Activated T-helper 1 cell treated with Interleukin-2 at 50 U/mL for 16 hours (primary cell): ENCODE data around the gene GLTPD2.
A peak's percentile ranks its signal among the peaks of the same experiment; 100 is the strongest.

Experiments
- DNase-seq: peaks from one replicate; pipeline ENCODE4 v3.0.0-alpha.2; 2020; ENCODE audit warnings: low read depth

Gene GLTPD2

DNA sequence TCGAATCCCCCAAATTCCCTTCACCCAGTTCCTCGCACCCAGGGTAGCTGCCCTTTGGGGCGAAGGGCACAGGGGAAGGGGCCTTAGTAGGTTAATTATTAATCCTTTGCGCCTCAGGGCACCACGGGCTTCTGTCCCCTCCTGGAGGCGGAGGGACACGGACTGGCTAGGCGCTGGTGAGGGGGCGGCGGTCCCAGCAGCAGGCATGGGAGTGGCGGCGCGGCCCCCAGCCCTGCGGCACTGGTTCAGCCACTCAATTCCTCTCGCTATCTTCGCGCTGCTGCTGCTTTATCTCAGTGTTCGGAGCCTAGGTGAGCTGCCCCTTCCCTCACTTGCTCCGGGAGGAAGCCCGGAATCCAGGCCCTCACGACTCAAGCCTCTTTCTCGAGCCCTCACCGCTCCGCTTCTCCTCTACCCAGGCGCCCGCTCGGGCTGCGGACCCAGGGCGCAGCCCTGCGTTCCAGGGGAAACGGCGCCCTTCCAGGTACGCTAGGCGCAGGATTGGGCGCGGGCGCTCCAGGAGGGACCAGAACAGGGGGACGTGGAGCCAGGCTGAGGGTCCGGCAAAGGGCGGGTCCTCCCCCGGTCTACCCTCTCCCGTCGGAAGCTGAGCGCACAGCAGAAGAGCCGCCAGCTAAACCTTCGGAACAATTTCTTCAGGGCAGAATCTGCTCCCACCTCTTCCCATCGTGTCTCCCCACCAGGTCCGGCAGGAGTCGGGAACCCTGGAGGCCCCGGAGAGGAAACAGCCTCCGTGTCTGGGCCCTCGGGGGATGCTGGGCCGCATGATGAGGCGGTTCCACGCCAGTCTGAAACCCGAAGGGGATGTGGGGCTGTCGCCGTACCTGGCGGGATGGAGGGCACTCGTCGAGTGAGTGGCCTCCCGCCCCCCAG lies at the start of gene GLTPD2:
Gene GLTPD2 (plus strand): TSS at position 158 of the 894 bp plus-strand sequence. CDS start 48 bp downstream, at position 206.
- DNase-seq: no peak

DNA sequence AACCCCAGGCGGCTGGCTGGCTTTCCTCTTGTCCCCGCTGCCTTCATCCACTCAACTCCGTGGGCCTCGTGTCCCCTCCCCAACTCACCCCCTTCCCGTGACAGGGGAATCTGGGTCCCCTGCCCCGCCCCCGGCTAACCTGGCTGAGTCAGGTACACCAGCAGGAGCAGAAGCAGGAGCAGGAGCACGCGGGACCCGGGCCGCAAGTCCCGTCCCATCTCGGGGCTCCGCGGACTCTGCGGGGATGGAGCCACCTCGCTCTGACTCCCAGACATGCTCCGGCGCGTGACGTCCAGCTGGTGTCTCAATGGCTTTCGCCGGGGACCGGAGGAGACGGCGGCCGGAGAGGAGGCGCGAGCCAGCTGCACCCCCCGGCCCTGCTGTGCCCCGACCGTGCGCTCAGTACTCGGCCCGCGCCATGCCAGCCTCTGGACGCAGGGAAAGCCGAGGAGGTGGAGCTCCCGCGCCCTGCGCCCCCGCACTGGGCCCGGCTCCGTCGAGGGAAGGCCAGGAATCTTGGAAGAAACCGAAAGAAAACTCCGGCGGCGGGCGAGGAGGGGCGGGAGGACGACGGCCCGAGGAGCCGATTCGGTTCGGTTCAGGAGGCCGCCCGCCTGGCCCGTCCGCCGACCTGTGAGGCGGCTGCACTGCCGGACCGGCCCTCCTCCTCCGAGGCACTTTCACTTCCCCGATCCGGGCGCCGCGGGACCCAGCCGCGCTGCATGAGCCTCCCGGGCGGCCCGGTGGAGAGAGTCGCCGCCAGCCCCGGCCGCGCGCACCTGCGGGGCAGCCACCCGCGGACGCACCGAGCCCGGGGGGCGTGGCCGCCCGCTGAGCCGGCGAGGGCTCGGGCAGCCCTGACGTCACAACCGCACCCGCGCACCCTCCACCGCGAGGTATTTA lies 49.4 kb upstream of the GLTPD2 start, which contains the start of the genes CXCL16 and ZMYND15:
Gene CXCL16 (minus strand): TSS at position 807 of the 903 bp plus-strand sequence. CDS start 589 bp downstream, at position 218.
Gene ZMYND15 (plus strand): TSS at position 712 of the 903 bp plus-strand sequence. CDS start 716 bp downstream, outside the sequence.
- peak; percentile 42 for DNase-seq

DNA sequence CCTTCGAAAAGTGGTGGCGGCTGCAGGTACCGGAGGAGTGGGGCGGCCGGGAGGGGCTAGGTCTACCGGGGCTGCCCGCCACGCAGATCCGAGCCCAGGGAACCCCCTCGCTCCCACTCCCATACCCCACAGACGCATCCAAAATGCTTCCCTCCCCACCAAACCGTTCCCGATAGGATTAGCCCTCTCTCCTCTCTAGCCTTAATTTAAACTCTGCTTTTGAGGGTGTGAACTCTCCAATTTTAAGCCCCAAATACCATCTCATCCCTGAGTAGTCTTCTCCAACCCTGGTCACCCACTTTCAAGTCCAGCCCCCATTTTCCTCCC lies 48.8 kb upstream of the GLTPD2 start:
- no peak for DNase-seq

DNA sequence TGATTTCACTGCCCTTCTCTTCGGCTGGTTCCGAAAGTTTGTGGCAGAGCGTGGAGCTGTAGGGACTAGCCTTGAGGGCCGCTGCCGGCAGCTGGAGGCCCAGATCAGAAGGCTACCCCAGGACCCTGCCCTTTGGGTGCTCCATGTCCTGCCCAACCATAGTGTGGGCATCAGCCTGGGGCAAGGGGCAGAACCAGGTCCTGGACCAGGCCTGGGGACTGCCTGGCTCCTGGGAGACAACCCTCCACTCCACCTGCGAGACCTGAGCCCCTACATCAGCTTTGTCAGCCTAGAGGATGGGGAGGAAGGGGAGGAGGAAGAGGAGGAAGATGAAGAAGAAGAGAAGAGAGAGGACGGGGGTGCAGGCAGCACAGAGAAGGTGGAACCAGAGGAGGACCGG lies 48.2 kb upstream of the GLTPD2 start:
- no peak for DNase-seq

DNA sequence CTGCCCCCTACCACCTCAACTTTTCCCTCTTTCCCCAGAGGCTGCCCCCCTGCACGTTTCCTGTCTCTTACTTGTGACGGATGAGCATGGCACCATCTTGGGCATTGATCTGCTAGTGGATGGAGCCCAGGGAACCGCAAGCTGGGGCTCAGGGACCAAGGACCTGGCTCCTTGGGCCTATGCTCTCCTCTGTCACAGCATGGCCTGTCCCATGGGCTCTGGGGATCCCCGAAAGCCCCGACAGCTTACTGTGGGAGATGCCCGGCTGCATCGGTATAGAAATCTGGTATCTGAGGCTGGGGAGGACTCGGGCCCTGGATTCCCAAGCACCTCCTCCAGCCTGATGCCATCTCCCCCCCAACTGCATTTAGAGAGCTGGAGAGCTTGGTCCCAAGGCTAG lies 47.2 kb upstream of the GLTPD2 start:
- DNase-seq: no peak

DNA sequence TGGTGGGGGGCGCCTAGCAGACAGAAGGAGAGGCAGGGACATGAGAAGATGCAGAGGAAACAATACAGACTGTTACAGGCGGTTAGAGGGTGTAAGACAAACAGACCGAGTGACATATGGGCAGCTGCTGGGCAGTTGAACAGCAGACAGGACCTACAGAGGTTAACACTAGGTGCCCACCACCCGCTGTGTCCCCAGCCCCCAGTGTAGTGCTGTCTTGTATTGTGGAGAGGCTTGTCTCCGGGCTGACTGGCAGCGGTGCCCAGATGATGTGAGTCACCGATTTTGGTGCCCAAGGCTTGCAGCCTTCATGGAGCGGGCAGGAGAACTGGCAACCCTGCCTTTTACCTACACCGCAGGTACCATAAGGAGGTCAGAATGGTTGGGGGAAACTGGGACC lies 46.6 kb upstream of the GLTPD2 start:
- no peak for DNase-seq

DNA sequence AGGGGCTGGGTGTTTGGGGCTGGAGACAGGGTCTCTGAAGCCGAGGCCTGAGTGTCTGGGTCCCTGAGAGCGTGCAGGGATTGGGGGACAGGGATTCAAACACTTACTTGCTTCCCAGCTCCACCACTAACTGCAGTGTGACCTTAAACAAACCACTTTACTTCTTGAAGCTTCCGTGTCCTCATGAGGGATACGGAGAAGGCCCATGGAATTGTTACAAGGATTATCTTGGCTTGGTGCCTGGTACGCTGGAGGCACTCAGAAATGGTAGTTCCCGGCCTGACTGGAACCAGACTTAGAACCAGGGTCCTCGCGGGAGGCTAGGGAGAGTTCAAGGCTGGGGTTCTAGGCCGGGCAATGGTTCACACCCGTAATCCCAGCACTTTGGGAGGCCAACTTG lies 46.1 kb upstream of the GLTPD2 start:
- DNase-seq: no peak

DNA sequence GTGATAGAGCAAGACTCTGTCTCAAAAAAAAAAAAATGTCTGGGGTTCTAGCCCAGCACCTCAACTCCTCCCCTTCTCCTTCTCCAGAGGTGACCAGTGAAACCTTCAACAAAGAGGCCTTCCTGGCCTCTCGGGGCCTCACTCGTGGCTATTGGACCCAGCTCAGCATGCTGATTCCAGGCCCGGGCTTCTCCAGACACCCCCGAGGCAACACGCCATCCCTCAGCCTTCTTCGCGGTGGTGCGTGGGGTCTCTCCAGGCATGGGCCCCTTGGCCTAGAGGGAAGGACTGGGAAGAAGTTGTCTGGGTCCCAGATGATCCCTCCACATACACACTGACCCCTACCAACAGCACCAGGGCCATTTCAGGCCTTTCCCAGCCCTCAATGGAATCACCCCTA lies 45.5 kb upstream of the GLTPD2 start:
- no peak for DNase-seq

DNA sequence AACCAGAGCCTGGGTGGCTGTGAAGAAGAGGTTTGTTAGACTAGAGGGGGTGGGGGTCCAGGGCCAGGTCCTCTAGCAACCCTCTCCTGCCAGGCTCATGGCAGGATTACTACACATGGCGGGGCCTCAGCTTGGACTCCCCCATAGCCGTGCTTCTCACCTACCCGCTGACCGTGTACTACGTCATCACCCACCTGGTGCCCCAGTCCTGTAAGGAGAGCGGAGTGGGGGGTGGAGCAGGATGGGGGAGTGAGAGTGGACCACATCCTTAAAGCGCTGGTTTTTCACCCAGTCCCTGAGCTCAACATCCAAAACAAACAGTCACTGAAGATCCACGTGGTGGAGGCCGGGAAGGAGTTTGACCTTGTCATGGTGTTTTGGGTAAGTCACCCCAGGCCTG lies 44.9 kb upstream of the GLTPD2 start:
- no peak for DNase-seq

DNA sequence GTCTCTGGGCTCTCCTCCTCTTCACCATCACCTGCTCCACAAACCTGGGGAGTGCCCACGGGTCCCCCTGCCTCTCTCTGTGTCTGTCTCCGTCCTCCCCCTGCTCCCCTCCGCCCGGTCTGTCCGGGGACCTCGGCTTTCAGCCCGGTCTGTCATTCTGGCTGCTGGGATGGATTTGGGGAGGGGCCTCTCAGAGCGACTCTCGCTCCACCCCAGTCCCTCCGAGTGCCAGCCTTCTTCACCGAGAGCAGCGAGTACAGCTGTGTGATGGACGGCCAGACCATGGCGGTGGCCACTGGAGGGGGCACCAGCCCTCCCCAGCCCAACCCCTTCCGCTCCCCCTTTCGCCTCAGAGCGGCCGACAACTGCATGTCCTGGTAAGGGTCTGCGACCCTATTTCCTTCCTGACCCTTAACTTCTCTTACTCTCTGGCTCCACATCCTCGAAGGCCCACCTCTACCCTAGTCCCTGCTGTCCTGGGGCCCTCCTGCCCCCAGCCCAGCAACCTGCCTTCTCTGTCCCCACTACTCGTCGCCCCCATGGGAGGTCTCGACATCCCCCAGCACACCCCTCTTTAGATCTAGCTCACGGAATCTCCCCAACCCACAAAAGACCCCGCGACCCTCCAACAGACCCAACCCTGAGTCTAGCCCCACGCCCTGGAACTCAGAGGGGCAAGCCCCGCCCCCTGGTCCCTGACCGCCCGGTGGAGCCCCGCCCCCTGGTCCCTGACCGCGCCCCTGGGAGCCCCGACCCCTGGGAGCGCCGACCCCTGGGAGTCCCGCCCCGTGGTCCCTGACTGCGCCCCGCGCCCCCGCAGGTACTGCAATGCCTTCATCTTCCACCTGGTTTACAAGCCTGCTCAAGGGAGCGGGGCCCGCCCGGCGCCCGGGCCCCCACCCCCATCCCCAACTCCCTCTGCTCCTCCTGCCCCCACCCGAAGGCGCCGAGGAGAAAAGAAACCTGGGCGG lies 43.5 kb upstream of the GLTPD2 start:
- no peak for DNase-seq

DNA sequence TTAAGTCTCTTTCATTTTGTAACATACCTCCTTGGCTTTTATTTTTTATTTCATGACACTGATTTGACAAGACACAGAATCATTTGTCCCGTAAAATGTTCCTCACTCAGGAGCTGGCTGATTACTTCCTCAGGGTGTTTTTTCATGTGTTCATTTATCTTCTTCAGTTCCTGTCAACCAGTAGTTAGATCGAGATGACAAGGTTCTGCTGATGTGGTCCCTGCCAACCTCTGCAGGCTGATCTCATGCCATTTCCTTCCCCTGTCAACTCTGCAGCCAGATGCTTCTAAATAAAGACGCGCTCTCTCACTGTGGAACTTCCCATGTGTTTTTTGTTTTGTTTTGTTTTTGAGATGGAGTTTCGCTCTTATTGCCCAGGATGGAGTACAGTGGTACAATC lies 40.9 kb upstream of the GLTPD2 start:
- DNase-seq: no peak

DNA sequence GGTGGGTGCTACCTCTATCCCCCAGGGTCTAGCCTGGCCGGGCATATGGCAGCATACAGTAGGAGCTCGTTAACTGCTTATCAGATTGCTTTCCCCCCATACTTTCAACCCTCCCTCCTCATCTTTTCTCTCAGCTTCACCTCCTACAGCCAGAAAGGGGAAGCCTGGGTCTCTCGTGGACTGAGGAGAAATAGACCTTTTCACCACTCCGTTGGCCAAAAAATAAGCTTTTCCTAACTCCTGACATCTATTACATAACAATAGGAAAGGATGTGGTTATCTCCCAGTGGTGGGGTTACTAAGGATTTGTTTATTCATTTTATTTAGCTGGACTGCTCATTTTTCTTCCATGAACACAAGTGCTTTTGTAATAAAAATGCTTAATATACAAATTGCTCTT lies 40.1 kb upstream of the GLTPD2 start:
- DNase-seq: no peak

DNA sequence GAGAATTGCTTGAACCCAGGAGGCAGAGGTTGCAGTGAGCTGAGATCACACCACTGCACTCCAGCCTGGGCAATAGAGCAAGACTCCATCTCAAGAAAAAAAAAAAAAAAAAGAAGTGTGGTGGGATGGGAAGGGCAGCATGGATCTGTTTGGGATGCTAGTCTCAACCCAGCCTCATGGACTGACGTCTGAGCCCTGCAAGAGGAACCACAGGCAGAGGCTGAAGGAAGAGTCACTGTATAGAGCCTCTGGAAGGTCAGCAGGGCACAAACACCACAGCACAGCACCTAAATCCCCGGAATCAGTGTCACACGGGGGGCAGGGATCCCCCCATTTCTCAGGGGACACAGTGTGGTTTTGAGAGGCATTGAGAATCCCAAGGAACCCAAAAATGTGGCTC lies 38.2 kb upstream of the GLTPD2 start:
- no peak for DNase-seq

DNA sequence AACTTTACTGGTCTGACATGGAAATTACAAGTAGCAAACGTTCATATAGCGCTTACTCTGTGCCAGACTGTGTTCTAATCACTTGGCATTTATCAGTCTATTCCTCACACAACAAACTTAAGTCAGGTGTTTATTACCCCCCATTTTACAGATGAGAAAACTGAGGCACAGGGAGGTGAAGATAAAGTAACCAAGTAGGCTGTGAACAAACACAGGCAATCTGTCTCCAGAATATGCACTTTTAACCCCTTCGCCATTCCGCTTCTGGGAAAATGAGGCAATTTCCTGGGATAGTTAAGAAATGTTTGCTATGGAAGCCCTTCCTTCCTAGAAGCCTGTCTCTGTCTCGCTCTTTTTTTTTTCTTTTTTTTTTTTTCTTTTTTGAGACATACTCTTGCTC lies 36.8 kb upstream of the GLTPD2 start:
- DNase-seq: no peak

DNA sequence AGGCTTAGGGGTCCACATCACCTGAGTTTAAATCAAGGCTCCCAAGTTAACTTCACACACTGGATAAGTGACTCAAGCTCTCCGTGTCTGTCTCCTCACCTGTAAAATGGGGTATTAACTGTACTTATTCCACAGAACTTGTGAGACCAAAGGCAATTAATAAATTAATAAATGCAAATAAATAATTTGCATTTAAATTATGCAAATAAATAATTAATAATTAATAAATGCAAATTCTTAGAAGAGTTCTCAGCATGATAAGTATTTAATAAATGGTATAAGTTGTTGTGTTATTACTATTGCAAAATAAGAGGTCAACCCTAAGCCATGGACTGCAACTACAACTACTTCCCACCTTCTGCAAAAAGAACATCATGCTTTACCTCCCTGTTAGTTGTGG lies 35.4 kb upstream of the GLTPD2 start:
- no peak for DNase-seq

DNA sequence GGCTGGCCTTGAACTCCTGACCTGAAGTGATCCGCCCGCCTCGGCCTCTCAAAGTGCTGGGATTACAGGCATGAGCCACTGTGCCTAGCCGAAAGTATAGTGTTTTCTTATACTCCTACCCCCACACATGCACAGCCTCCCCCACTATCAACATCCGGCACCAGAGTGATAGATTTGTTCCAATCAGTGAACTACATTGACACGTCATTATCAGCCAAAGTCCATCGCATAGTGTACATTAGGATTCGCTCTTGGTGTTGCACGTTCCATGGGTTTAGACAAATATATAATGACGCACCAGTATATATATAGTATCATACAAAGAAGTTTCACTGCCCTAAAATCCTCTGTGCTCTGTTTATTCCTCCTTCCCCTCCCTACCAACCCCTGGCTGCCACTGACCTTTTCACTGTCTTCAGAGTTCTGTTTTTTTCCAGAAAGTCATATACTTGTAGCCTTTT lies 29.0 kb upstream of the GLTPD2 start:
- no peak for DNase-seq

DNA sequence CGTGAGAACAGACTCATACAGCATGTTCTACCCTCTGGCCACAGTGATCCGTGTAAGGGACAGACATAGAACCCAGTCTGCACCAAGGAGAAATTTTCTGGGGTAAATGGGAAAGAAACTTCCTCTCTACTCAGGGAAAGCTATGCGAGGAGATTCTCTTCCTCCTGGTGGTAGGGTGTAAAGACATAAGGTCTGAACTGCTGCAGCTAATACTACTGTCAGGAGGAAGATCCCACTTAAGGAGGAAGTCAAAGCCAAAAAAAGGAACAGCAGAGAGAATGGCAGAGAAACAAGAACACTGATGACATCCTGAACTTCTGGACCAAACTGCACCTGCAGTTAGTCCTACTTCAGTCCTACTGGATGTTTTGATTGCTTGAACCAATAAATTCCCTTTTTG lies 24.2 kb upstream of the GLTPD2 start:
- no peak for DNase-seq

DNA sequence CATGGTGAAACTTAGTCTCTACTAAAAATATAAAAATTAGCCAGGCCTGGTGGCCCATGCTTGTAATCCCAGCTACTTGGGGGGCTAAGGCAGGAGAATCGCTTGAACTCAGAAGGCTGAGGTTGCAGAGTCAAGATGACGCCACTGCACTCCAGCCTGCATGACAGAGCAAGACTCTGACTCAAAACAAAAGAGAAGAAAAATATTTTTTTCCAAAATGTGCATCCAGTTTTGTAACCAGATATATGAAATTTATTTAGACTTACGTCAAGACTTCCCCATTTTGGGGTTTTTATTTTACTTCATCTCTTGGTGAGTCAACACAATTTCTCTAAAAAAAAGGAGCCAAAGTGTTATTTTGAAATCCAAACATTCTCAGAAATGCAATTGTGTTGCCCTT lies 22.6 kb upstream of the GLTPD2 start:
- DNase-seq: no peak

DNA sequence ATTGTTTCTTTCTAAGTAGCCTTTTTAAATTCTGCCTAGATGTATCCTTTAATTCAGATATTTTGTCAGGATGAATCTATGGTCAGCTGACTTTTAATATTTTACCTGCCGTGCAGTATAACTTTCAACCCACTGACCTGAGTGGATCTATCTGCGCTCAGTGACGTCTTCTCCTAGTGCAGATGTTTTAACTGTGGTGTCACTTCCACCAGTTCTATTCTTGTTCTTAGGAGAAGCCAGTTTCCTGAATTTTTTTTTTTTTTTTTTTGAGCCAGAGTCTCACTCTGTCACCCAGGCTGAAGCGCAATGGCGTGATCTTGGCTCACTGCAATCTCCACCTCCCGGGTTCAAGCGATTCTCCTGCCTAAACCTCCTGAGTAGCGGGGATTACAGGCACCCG lies 22.0 kb upstream of the GLTPD2 start:
- DNase-seq: no peak

DNA sequence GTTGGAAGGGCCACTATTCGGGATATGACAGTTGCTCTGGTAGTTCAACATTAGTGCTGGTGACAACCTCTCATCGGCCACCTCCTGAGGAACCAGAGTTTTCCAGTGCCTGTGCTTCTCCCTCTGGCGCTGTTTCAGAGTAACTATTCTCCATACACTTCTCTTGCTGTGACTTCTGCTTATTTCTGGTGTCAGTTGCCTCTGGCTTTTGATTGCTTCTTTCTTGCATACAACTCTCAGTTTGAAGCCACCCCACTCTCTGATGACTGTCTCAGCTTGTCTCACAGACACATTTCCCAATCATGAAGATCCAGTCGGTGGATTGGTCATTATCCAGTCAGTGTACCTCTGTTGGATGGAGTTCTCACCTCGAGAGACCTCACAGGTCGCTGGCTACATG lies 20.5 kb upstream of the GLTPD2 start:
- no peak for DNase-seq

DNA sequence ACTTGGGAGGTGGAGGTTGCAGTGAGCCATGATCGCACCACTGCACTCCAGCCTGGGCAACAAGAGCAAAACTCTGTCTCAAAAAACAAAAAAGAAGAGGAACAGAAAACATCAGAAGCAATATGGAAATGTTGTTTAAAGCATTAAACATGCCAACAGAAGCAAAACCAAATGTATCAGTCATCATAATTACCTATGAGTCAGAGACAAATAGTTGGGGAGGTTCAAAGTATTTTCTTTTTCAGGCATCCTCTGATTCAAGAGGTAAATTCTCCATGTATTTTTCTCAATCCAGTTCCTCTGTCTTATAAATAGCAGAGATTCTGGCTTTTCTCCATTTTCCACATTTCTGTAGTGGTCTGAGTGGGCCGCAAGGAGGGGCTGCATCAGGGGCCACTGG lies 19.1 kb upstream of the GLTPD2 start:
- DNase-seq: no peak
